OCI-LY7 (cell line): Measurements from ENCODE around the gene LHPP. TPM values are rescaled to one million over a fixed set of nuclear protein-coding genes. Genes with fewer than 3 reads are reported as not detected.
A peak's percentile ranks its signal among the peaks of the same experiment; 100 is the strongest.

ENCODE experiments used
- BruUV-seq: library from RNA; stranded (reverse); fragments of 400-500 nt; replicated peaks from 2 replicates; lab custom pipeline; 2021; lab: Mats Ljungman, UMichigan
- CTCF ChIA-PET: fragments of 300-600 bp; sonication (Branson Sonifier 250); formaldehyde crosslinking; loops from one replicate; lab custom pipeline; 2022; ENCODE audit warnings: antibody characterized with exemption; ENCODE audit not compliant: unreplicated experiment; lab: Charles Lee
- POLR2A ChIA-PET: fragments of 300-600 bp; sonication (Branson Sonifier 250); formaldehyde crosslinking; loops from one replicate; lab custom pipeline; 2022; ENCODE audit warnings: antibody characterized with exemption; lab: Charles Lee
- DNase-seq: peaks from one replicate; pipeline ENCODE4 v3.0.0-alpha.2; 2015; ENCODE audit warnings: low spot score
- H2AFZ ChIP-seq: fragments of 200-600 bp; sonication (generic), shearing (Covaris generic); 2 replicates; pipeline ENCODE4 v1.6.1; 2014; ENCODE audit warnings: mild to moderate bottlenecking, antibody characterized with exemption, low read length, moderate library complexity
- H3K27ac ChIP-seq: fragments of 200-600 bp; sonication (generic); 2 replicates; pipeline ENCODE4 v1.5.1; 2014; ENCODE audit warnings: mixed run types, low read depth, mild to moderate bottlenecking, moderate library complexity, low read length, inconsistent platforms; ENCODE audit not compliant: poor library complexity, severe bottlenecking
- H3K36me3 ChIP-seq: fragments of 200-600 bp; sonication (generic); 2 replicates; pipeline ENCODE4 v1.6.1; 2014; ENCODE audit warnings: mild to moderate bottlenecking, antibody characterized with exemption, low read length, moderate library complexity, mixed read lengths; ENCODE audit not compliant: insufficient read depth
- H3K4me1 ChIP-seq: fragments of 200-600 bp; sonication (generic); 2 replicates; pipeline ENCODE4 v1.5.1; 2014; ENCODE audit warnings: mild to moderate bottlenecking, low read length; ENCODE audit not compliant: insufficient read depth, poor library complexity, severe bottlenecking
- H3K4me2 ChIP-seq: fragments of 200-600 bp; sonication (generic); 2 replicates; pipeline ENCODE4 v1.6.1; 2014; ENCODE audit warnings: mild to moderate bottlenecking, low read length
- H3K4me3 ChIP-seq: fragments of 200-600 bp; sonication (generic); 2 replicates; pipeline ENCODE4 v1.5.1; 2014; ENCODE audit warnings: mild to moderate bottlenecking, low read depth, low read length; ENCODE audit not compliant: poor library complexity, severe bottlenecking
- H3K79me2 ChIP-seq: fragments of 200-600 bp; sonication (generic); 2 replicates; pipeline ENCODE4 v1.6.1; 2016; ENCODE audit warnings: low read depth, mild to moderate bottlenecking, low read length, moderate library complexity, mixed read lengths; ENCODE audit not compliant: insufficient read depth
- H3K9me2 ChIP-seq: fragments of 200-600 bp; sonication (generic); 2 replicates; pipeline ENCODE4 v1.6.1; 2016; ENCODE audit warnings: mild to moderate bottlenecking, low read length, mixed read lengths; ENCODE audit not compliant: insufficient read depth
- H3K9me3 ChIP-seq: fragments of 200-600 bp; sonication (generic); 2 replicates; pipeline ENCODE4 v1.6.1; 2014; ENCODE audit warnings: mild to moderate bottlenecking, mixed run types, low read length, mixed read lengths
- H4K20me1 ChIP-seq: fragments of 200-600 bp; sonication (generic); 2 replicates; pipeline ENCODE4 v1.6.1; 2014; ENCODE audit warnings: mild to moderate bottlenecking, antibody characterized with exemption, low read length, moderate library complexity, mixed read lengths; ENCODE audit not compliant: insufficient read depth
- EZH2phosphoT487 ChIP-seq: fragments of 200-600 bp; sonication (generic); IDR thresholded peaks from 2 replicates; pipeline ENCODE4 v1.6.1; 2018; ENCODE audit warnings: low read depth, borderline replicate concordance, mild to moderate bottlenecking, mixed run types, antibody characterized with exemption, low read length, moderate library complexity, mixed read lengths
- intact Hi-C: fragments of 100-400 bp; cut with micrococcal nuclease; formaldehyde crosslinking; loops from one replicate; pipeline ENCODE4 v1.10.0; 2022; ENCODE audit not compliant: unreplicated experiment
- total RNA-seq, 2 experiments: library from RNA; depleted of rRNA in 1 of 2; stranded (reverse); fragments of >200 nt in 1 of 2; shearing (Covaris generic) in 1 of 2; gene quantifications; 2 replicates each; pipeline ENCODE4 v1.2.3, GENCODE V29; 2014 to 2022
- TF ChIP-seq, protein P1 (sequence below): fragments of 200-600 bp; sonication (generic); conservative IDR thresholded peaks from 2 replicates; pipeline ENCODE4 v1.5.1; 2014; ENCODE audit warnings: mild to moderate bottlenecking, antibody characterized with exemption, low read length, moderate library complexity, mixed read lengths

Gene LHPP
- total RNA-seq, 2 experiments from 2014 or later: 30.3 to 65.2 TPM

DNA sequence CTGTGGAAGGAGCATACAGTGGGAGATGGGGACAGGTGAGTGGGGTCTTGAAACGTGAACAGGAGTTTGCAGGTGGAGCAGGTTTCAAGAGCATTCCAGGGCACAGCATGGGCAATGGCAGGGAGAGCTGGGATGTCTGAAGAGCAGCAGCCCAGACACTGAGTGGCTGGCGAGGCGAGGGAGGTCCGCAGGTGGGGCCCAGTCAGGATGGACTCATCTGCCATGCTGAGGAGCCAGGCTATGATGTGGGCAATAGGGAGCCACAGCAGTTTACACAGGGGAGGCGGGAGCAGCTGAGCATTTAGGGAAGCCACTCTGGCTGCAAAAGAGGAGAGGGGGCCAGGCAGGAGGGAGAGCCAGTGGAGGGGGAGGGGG is 143.8 kb downstream of the LHPP start:
- CTCF ChIA-PET: interaction anchor here (1.1 to 1.3 kb wide), 2 partner anchors 60 to 75 kb away, joined by 3 read pairs; no protein-coding TSS in a partner anchor
- no peak for DNase-seq
- POLR2A ChIA-PET: interaction anchor here (0.6 kb wide), 1 partner anchor 43 kb away, joined by 4 read pairs; no protein-coding TSS in a partner anchor
- Histone ChIP-seq H3K4me1 (peaks cover 68% of the 10 kb centered on the region), H3K4me3 (peak overlapping the region; percentile 22), H3K9me3 (no peaks in the 10 kb centered on the region), H3K36me3 (no peaks in the 10 kb centered on the region), H3K27ac (peak overlapping the region; percentile 59), H3K4me2 (peak overlapping the region; percentile 62), H2AFZ (no peak overlapping the region), H4K20me1 (no peaks in the 10 kb centered on the region), H3K79me2 (no peaks in the 10 kb centered on the region), H3K9me2 (no peaks in the 10 kb centered on the region)
- BruUV-seq: no TSS peak
- TF ChIP-seq, protein P1, sequence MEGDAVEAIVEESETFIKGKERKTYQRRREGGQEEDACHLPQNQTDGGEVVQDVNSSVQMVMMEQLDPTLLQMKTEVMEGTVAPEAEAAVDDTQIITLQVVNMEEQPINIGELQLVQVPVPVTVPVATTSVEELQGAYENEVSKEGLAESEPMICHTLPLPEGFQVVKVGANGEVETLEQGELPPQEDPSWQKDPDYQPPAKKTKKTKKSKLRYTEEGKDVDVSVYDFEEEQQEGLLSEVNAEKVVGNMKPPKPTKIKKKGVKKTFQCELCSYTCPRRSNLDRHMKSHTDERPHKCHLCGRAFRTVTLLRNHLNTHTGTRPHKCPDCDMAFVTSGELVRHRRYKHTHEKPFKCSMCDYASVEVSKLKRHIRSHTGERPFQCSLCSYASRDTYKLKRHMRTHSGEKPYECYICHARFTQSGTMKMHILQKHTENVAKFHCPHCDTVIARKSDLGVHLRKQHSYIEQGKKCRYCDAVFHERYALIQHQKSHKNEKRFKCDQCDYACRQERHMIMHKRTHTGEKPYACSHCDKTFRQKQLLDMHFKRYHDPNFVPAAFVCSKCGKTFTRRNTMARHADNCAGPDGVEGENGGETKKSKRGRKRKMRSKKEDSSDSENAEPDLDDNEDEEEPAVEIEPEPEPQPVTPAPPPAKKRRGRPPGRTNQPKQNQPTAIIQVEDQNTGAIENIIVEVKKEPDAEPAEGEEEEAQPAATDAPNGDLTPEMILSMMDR: no peak
- TF ChIP-seq EZH2phosphoT487: no peak
- intact Hi-C loops: loop anchor here (5.0 kb wide), 1 partner anchor 1203 kb away; no protein-coding TSS in a partner anchor

DNA sequence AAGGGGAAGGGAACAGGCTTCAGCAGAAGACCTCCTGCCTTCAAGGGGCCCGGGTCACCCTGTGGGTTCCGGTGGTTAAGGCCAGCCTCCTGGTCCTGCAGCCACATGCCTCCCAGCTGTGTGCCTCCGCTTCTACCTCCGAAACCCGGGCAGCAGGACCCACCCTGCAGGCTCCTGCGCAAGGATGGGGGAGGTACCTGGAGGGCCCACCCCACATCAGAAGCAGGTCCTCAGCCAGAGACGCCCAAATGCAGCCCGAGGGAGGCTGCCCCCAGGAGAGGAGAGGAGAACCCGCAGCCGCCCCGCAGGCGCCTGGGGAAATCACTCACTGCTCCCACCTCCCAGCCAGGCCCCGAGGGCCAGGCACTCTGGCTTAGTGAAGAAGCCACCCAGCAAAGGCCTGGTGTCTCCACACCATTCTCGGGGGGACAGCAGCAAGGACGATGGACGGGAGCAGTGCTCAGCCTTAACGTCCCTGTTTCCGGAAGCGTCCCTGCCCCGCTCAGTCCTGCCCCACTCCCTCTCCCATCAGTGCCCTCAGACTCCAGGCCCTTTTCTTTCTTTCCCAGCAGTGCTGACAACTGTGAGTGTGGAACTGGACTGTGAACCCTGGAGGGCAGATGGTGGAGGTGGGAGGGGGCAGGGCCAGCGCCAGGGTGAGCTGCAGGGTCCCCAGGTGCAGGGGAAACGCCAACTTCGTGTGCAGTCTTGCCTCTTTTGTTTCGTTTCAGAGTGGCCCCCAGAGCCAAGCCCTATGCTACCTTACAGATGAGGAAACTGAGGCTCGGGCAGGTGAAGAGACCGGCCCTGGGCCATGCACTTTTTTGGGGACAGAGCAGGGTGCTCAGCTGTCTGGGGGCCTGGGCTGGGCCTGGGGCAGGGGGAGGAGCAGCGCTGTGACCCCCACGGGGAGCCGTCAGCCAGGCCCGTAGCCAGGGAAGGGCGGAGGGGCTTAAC is 144.5 kb downstream of the LHPP start:
- Histone ChIP-seq H3K9me2 (no peaks in the 10 kb centered on the region), H2AFZ (peak overlapping the region; percentile 38; the same call in 1 of the 2 replicates), H3K4me1 (peaks cover 64% of the 10 kb centered on the region), H3K4me2 (peak overlapping the region; percentile 62), H3K27ac (peak overlapping the region; percentile 59), H3K9me3 (no peaks in the 10 kb centered on the region), H4K20me1 (no peaks in the 10 kb centered on the region), H3K79me2 (no peaks in the 10 kb centered on the region), H3K36me3 (no peaks in the 10 kb centered on the region), H3K4me3 (peak overlapping the region; percentile 22)
- no TSS peak for BruUV-seq
- POLR2A ChIA-PET: interaction anchor here (0.6 kb wide), 2 partner anchors 67 to 423 kb away, joined by 3 to 5 read pairs; no protein-coding TSS in a partner anchor
- CTCF ChIA-PET: interaction anchor here (1.1 to 1.3 kb wide), 2 partner anchors 61 to 76 kb away, joined by 3 read pairs; no protein-coding TSS in a partner anchor
- intact Hi-C loops: loop anchor here (5.0 kb wide), 1 partner anchor 1204 kb away; no protein-coding TSS in a partner anchor
- no peak for TF ChIP-seq EZH2phosphoT487
- TF ChIP-seq, protein P1: no peak
- peak; percentile 62 for DNase-seq
